Measurements from ENCODE around the gene GALNT16.
"Not testable (repeated sequence)": the region's sequence is repeated elsewhere in the genome, so short reads cannot be mapped to it uniquely, and the experiment has no call there.

The GALNT16 gene

DNA sequence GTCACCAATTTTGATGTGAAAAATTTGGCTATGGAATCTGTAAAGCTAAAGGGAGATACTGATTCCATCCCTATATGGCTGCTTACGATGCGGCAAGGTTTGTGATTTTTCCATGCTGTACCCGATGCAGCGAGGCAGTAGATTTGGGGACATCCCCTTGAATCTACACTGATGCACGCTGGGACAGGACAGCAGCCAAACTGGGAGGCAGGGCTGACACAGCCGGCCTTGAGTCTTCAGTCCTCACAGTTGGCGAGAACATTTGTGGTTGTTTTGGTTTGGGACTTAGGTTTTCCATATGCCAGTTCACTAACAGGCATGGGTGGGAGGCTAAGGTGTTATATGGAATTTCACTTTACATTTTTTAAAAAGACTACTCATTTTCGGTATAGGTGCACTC is 3.8 kb downstream of the GALNT16 start:
- no peak overlapping the region for H3K4me3 ChIP-seq
- no peaks in the 10 kb centered on the region for H3K9me3 ChIP-seq
- no peaks in the 10 kb centered on the region for H3K4me1 ChIP-seq
- H3K27me3 ChIP-seq (ENCODE audit: low read depth), result peaks cover 47% of the 10 kb centered on the region
- in situ Hi-C loops (cut with MboI; ENCODE audit: low sequenced_read_pairs), result no loop called here
- no peaks in the 10 kb centered on the region for H3K36me3 ChIP-seq (replicated peaks)
- no peak for DNase-seq (ENCODE audit: low spot score in 2 of 2)

DNA sequence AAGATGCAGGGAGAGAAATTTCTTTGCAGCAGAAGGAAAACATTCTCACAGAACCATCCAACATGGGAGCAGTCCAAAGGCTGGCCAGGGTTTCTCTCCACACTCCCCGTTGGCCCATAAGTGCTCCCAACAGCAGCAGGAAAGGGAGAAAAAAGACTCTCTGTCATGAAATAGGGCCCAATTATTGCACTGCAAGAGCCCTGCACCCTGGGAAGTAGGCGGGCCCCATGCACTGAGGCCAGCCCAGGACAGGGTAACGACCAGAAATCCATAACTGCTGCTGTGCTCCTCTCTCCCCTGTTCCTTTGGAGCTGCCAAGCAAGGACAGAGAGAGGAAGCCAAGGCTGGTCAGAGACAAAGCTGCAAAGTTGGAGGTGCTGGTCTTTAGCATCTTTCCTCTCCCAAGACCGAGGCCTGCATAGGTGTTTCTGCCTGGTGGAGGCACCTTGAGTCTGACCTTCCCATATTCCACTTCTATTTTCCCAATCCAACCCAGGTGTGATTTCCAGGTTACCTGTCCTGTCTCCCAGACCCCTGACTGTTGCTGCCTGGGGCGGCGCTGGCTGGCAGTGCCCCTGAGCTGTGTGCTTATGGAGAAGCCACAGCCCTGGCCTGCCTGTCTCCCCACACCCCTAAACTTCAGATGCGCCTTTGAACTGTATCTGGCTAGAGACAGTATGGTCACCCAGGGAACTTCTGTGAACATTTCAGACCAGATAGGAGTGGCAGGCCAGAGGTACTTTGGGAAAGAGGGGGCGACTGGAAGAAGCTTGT is 6.8 kb downstream of the GALNT16 start:
- in situ Hi-C loops (cut with MboI; ENCODE audit: low sequenced_read_pairs), result no loop called here
- Histone ChIP-seq H3K9me3 (no peaks in the 10 kb centered on the region), H3K36me3 (replicated peaks) (no peaks in the 10 kb centered on the region), H3K4me3 (no peak overlapping the region), H3K4me1 (no peaks in the 10 kb centered on the region), H3K27me3 (ENCODE audit: low read depth) (peaks cover 31% of the 10 kb centered on the region)
- no peak for DNase-seq (ENCODE audit: low spot score in 2 of 2)

DNA sequence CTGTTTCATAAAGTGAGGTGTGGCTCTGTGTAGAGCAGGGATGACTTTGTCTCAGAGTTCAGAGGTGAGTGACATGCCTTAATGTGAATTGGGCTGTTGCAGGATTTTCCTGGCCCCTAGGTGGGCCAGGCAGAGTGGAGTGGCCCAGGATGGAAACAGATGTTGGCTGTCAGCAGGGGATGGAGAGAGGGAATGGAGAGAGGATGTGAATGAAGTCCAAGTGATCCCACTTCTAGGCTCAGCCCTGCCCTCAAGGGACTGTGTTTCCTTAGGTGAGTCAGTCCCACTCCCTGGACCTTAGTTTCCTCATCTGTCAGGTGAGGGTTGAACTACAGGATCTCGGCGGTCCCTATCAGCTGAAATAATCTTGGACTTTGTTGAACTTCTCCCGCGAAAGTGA is 7.5 kb downstream of the GALNT16 start:
- H3K4me3 ChIP-seq, result no peak overlapping the region
- H3K4me1 ChIP-seq, result no peaks in the 10 kb centered on the region
- in situ Hi-C loops (cut with MboI; ENCODE audit: low sequenced_read_pairs), result no loop called here
- no peak for DNase-seq (ENCODE audit: low spot score in 2 of 2)
- H3K9me3 ChIP-seq, result no peaks in the 10 kb centered on the region
- H3K36me3 ChIP-seq (replicated peaks), result no peaks in the 10 kb centered on the region
- peaks cover 24% of the 10 kb centered on the region for H3K27me3 ChIP-seq (ENCODE audit: low read depth)

DNA sequence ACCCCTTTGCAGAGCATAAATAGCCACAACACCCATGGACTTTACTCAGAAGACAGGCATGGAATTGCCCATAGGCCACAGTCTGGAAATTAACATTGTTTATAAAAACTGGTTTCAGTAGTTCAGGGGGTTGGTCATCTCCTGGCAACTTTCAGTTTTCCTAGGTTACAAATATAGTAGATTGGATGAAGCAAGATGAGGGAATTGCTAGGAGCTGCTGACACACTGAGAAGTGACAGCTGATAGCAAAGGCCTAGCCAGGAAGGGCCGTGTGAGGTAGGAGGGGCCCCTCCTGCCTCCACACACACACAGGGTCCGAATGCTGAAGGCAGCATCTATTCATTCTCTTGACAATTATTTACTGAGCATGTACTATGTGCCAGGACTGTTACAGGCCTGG is 8.3 kb downstream of the GALNT16 start:
- Histone ChIP-seq H3K4me3 (no peak overlapping the region), H3K4me1 (no peaks in the 10 kb centered on the region), H3K27me3 (ENCODE audit: low read depth) (peaks cover 19% of the 10 kb centered on the region), H3K9me3 (no peaks in the 10 kb centered on the region), H3K36me3 (replicated peaks) (no peaks in the 10 kb centered on the region)
- in situ Hi-C loops (cut with MboI; ENCODE audit: low sequenced_read_pairs), result no loop called here
- no peak for DNase-seq (ENCODE audit: low spot score in 2 of 2)

DNA sequence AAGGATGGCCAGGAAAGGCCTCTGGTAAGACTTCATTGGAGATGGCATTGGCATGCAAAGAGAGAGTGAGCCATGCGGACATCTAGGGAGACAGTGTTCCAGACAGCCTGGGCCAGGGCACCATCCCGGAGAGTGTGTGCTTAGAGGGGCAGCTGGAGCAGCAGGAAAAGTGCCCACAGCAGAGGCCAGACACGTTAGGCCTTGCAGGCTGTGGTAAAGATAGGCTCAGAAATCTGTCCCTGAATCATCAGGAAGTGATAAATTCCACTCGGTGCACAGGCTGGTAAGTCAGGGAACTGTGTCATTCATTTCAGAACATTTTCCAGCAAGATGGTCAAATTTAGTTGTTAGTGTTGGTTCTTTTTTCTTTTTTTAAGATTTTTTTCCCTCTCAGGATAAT is 8.8 kb downstream of the GALNT16 start:
- Histone ChIP-seq H3K9me3 (no peaks in the 10 kb centered on the region), H3K4me1 (no peaks in the 10 kb centered on the region), H3K36me3 (replicated peaks) (no peaks in the 10 kb centered on the region), H3K4me3 (no peak overlapping the region), H3K27me3 (ENCODE audit: low read depth) (peaks cover 14% of the 10 kb centered on the region)
- no peak for DNase-seq (ENCODE audit: low spot score in 2 of 2)
- in situ Hi-C loops (cut with MboI; ENCODE audit: low sequenced_read_pairs), result no loop called here

DNA sequence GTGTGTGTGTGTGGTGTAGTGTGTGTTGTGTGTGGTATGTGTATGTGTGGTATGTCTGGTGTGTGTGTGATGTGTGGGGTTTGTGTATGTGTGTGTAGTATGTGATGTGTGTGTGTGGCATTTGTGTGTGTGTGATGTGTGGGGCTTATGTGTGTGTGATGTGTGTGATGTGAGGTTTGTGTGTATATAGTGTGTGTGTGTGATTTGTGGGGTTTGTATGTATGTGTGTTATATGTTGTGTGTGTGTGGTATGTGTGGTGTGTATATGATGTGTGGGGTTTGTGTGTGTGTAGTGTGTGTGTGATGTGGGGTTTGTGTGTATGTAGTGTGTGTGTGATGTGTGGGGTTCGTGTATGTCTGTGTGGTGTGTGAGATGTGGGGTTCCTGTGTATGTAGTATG is 9.4 kb downstream of the GALNT16 start:
- Histone ChIP-seq H3K4me3 (no peak overlapping the region), H3K27me3 (ENCODE audit: low read depth) (peaks cover 8% of the 10 kb centered on the region), H3K9me3 (no peaks in the 10 kb centered on the region), H3K36me3 (replicated peaks) (no peaks in the 10 kb centered on the region), H3K4me1 (no peaks in the 10 kb centered on the region)
- in situ Hi-C loops (cut with MboI; ENCODE audit: low sequenced_read_pairs), result no loop called here
- DNase-seq (ENCODE audit: low spot score in 2 of 2), result no peak

DNA sequence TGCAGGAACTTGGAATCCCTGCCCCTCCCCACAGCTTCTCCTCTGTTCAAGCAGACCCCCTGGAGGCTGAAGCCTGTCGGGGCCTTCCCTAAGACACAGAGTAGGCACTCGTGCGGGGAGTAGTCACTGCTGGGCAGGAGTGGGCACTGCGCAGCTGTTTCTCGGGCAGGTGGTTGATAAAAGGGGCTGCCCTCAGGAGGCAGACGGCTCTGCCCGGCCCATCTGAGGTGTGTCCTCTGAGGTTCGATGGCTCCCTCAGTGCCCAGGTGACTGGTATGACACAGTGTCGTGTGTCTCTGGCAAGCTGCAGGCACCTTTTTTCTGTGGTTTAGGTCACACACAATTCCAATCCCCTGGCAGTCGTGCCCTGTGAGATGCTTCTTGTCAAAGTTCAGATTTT is 10.1 kb downstream of the GALNT16 start:
- H3K36me3 ChIP-seq (replicated peaks), result no peaks in the 10 kb centered on the region
- no peak overlapping the region for H3K4me3 ChIP-seq
- in situ Hi-C loops (cut with MboI; ENCODE audit: low sequenced_read_pairs), result no loop called here
- H3K27me3 ChIP-seq (ENCODE audit: low read depth), result peaks cover 5% of the 10 kb centered on the region; the same call in 1 of the 2 replicates
- no peaks in the 10 kb centered on the region for H3K9me3 ChIP-seq
- H3K4me1 ChIP-seq, result no peaks in the 10 kb centered on the region
- DNase-seq (ENCODE audit: low spot score in 2 of 2), result no peak

DNA sequence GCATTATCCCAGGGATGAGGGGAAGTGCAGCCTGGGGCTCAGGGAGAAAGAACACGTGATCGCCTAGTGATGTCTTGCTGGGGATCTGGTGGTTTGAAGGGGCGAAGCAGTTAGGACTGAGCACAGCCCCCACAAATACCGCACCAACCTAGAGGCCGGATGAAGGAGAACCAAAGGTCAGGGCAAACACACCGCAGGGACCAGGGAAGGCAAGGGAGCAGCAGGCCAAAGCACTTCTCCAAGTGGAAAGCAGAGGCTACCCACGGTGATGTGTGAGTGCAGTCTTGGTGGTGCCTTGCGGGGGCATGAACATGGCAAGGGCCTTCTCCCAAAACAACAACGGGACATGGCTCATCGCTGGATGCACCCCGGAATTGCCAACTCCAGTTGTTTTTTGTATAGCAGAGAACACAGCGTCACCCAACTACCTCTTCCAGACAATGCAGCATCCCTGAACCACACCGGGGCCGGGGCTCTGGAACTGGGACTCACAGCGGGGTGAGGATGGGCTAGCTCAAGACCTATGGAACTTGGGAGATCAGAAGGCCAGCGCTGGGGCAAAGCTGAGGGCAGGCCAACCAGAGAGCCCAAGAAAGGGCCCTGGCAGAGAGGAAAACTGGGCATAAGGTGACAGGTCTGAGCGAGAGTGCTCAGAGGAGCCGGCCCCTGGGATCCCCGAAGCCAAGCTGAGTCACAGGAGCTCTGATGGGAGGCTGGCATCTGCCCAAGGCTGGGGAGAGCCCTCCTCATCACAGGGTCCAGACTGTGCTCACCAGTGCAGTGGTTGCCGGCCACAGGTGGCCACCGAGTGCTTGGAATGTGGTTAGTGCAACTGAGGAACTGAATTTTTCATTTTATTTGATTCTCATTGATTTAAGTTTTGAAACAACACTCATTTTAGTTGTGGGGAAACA is 11.1 kb downstream of the GALNT16 start:
- Histone ChIP-seq H3K27me3 (ENCODE audit: low read depth) (no peaks in the 10 kb centered on the region), H3K9me3 (no peaks in the 10 kb centered on the region), H3K4me3 (no peak overlapping the region), H3K36me3 (replicated peaks) (no peaks in the 10 kb centered on the region), H3K4me1 (no peaks in the 10 kb centered on the region)
- in situ Hi-C loops (cut with MboI; ENCODE audit: low sequenced_read_pairs), result no loop called here
- DNase-seq (ENCODE audit: low spot score in 2 of 2), result no peak

DNA sequence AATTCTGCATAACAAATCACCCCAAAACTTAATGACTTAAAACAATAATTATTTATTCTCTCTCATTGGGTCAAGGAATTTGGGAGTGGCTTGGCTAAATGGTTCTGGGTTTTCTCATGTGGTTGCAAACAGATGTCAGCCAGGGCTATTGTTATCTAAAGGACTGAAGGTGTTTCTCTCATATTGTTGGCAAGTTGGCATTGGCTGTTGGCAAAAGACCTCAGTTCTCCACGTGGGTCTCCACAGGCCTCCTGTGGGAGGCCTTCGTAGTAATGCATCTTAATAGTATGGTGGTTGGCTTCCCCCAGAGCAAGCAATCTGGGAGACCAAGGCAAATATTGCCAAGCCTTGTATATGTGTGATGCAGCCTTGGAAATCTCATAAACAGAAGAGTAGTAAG is 14.4 kb downstream of the GALNT16 start:
- Histone ChIP-seq H3K9me3 (no peaks in the 10 kb centered on the region), H3K36me3 (replicated peaks) (no peaks in the 10 kb centered on the region), H3K4me1 (no peaks in the 10 kb centered on the region), H3K27me3 (ENCODE audit: low read depth) (no peaks in the 10 kb centered on the region), H3K4me3 (no peak overlapping the region)
- in situ Hi-C loops (cut with MboI; ENCODE audit: low sequenced_read_pairs), result no loop called here
- no peak for DNase-seq (ENCODE audit: low spot score in 2 of 2)

DNA sequence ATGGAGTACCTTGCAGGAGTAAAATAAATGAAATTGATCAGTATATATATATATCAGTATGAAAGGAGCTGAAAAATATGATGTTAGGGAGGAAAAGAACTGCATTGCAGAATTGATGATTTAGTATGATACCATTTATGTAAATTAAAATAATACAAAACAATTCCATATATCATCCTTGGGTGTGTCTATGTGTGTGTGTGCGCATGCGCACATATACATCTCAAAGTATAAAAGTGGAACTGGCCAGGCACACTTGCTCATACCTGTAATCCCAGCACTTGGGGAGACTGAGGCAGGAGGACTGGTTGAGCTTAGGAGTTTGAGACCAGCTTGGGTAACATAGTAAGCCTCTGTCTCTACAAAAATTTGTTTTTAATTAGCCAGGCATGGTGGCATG is 15.4 kb downstream of the GALNT16 start:
- Histone ChIP-seq H3K9me3 (no peaks in the 10 kb centered on the region), H3K4me1 (no peaks in the 10 kb centered on the region), H3K27me3 (ENCODE audit: low read depth) (no peaks in the 10 kb centered on the region), H3K4me3 (no peak overlapping the region), H3K36me3 (replicated peaks) (no peaks in the 10 kb centered on the region)
- in situ Hi-C loops (cut with MboI; ENCODE audit: low sequenced_read_pairs), result no loop called here
- no peak for DNase-seq (ENCODE audit: low spot score in 2 of 2)

DNA sequence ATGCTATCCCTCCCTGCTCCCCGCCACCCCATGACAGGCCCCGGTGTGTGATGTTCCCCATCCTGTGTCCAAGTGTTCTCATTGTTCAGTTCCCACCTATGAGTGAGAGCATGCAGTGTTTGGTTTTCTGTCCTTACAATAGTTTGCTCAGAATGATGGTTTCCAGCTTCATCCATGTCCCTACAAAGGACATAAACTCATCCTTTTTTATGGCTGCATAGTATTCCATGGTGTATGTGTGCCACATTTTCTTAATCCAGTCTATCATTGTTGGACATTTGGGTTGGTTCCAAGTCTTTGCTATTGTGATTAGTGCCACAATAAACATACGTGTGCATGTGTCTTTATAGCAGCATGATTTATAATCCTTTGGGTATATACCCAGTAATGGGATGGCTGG is 17.4 kb downstream of the GALNT16 start:
- H3K27me3 ChIP-seq (ENCODE audit: low read depth); H3K9me3 ChIP-seq; in situ Hi-C loops (cut with MboI; ENCODE audit: low sequenced_read_pairs); DNase-seq (ENCODE audit: low spot score in 2 of 2); H3K4me1 ChIP-seq; H3K4me3 ChIP-seq; H3K36me3 ChIP-seq (replicated peaks): not testable (repeated sequence)

DNA sequence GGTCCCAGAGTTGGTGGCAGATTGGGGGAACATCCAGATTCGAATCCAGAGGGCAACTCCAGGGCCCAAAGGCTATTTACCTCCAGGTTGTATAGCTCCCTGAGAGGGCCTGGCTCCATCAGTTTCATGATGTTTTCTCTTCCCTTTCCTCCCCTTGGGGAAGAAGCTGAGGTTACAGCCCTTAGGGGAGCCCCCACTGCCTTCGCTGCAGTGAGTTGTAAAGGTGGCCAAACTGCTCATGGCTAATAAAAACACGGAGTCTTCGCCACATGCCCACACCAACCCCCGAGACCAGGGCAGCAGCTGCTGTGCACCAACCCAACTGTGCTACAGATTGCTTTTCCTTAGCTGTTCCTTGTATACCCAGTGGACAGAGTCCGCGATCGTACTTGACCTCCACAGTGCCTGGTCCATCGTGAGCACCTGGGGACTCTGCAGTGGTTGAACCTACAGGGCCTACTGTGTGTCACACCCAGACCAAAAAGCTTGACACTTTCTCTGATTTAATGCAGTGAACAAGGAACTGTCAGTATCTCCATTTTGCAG is 20.9 kb downstream of the GALNT16 start:
- in situ Hi-C loops (cut with MboI; ENCODE audit: low sequenced_read_pairs), result no loop called here
- Histone ChIP-seq H3K36me3 (replicated peaks) (no peaks in the 10 kb centered on the region), H3K4me1 (no peaks in the 10 kb centered on the region), H3K4me3 (no peak overlapping the region), H3K9me3 (no peaks in the 10 kb centered on the region), H3K27me3 (ENCODE audit: low read depth) (no peaks in the 10 kb centered on the region)
- DNase-seq (ENCODE audit: low spot score in 2 of 2), result no peak

DNA sequence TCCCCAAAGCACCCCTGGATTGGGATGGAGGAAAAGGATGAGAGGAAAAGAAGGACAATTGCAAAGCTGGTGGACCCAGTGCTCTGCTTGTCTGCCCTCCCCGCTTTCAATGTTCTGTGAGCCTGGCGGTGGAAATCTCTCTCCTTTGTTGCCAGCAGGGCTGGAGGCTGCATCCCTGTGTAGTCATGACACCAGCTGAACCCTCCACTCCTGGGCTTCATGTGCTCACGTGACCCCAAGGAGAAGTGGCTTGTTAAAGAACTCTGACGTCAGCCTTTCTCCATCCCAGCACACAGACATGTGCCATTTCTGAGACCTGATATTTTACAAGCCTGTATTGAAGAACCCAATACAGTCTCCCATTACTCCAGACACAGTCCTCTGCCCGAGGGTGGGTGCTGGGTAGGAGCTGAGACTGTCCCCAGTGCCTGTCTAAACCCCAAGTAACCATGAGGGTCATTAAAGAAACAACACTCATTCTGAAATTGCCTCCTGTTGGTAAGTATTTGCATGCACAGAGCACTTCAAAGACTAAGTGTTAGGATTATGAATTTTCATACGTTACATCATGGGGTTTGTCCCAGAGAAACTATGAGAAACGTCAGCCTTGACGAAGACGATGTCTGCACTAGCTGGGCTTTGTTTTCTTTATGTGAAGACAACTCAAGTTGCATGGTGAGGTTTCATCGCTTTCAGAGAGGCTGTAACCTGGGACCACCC is 21.7 kb downstream of the GALNT16 start:
- DNase-seq (ENCODE audit: low spot score in 2 of 2), result no peak
- H3K4me1 ChIP-seq, result no peaks in the 10 kb centered on the region
- H3K36me3 ChIP-seq (replicated peaks), result no peaks in the 10 kb centered on the region
- in situ Hi-C loops (cut with MboI; ENCODE audit: low sequenced_read_pairs), result no loop called here
- no peak overlapping the region for H3K4me3 ChIP-seq
- no peaks in the 10 kb centered on the region for H3K27me3 ChIP-seq (ENCODE audit: low read depth)
- H3K9me3 ChIP-seq, result no peaks in the 10 kb centered on the region

DNA sequence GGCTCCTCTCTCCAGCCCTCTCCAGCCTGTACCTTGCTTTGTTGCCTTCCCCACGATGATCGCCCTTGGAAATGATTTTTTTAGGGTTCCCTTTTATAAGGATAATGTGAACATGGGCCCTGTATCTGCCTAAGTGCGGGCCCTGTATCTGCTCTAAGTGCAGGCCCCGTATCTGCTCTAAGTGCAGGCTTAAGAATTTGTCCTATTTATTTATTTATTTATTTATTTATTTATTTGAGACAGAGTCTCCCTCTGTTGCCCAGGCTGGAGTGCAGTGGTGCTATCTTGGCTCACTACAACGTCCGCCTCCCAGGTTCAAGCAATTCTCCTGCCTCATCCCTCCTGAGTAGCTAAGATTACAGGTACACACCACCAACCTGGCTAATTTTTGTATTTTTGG is 22.5 kb downstream of the GALNT16 start:
- Histone ChIP-seq H3K4me3 (no peak overlapping the region), H3K9me3 (no peaks in the 10 kb centered on the region), H3K4me1 (no peaks in the 10 kb centered on the region), H3K36me3 (replicated peaks) (no peaks in the 10 kb centered on the region), H3K27me3 (ENCODE audit: low read depth) (no peaks in the 10 kb centered on the region)
- no peak for DNase-seq (ENCODE audit: low spot score in 2 of 2)
- in situ Hi-C loops (cut with MboI; ENCODE audit: low sequenced_read_pairs), result no loop called here
